H9 (cell line): ENCODE results near the gene GSN. TPM values are rescaled to one million over a fixed set of nuclear protein-coding genes. Genes with fewer than 3 reads are reported as not detected.

Source experiments
- DNase-seq: peaks from one replicate; pipeline ENCODE4 v3.0.0-alpha.2; 2017
- H2AFZ ChIP-seq: one replicate; pipeline ENCODE4 v1.6.1; 2013; ENCODE audit warnings: mild to moderate bottlenecking, low read length, control low read depth, moderate library complexity
- H2AK5ac ChIP-seq: 2 replicates; pipeline ENCODE4 v1.6.1; 2013; ENCODE audit warnings: low read length, control low read depth, mixed read lengths; ENCODE audit not compliant: insufficient read length
- H2BK120ac ChIP-seq: one replicate; pipeline ENCODE4 v1.6.1; 2013; ENCODE audit warnings: low read depth, mild to moderate bottlenecking, low read length, control low read depth, inconsistent platforms; ENCODE audit not compliant: poor library complexity, severe bottlenecking
- H2BK12ac ChIP-seq: 2 replicates; pipeline ENCODE4 v1.6.1; 2013; ENCODE audit warnings: low read length, control low read depth, mixed read lengths, low read depth; ENCODE audit not compliant: insufficient read length
- H2BK15ac ChIP-seq: 2 replicates; pipeline ENCODE4 v1.6.1; 2013; ENCODE audit warnings: low read depth, low read length, control low read depth
- H2BK20ac ChIP-seq: one replicate; pipeline ENCODE4 v1.6.1; 2013; ENCODE audit warnings: low read depth, mild to moderate bottlenecking, low read length, control low read depth, inconsistent platforms; ENCODE audit not compliant: poor library complexity, severe bottlenecking
- H2BK5ac ChIP-seq: 2 replicates; pipeline ENCODE4 v1.6.1; 2013; ENCODE audit warnings: low read length, control low read depth, mixed read lengths; ENCODE audit not compliant: insufficient read length
- H3K14ac ChIP-seq: 2 replicates; pipeline ENCODE4 v1.6.1; 2013; ENCODE audit warnings: low read length, control low read depth; ENCODE audit not compliant: insufficient read depth
- H3K18ac ChIP-seq: 2 replicates; pipeline ENCODE4 v1.6.1; 2013; ENCODE audit warnings: low read depth, mild to moderate bottlenecking, mixed read lengths, low read length, control low read depth; ENCODE audit not compliant: insufficient read length
- H3K23ac ChIP-seq: 2 replicates; pipeline ENCODE4 v1.6.1; 2013; ENCODE audit warnings: low read length, control low read depth, mixed read lengths, low read depth; ENCODE audit not compliant: insufficient read length
- H3K23me2 ChIP-seq: 2 replicates; pipeline ENCODE4 v1.6.1; 2013; ENCODE audit warnings: low read depth, mild to moderate bottlenecking, mixed read lengths, low read length, control low read depth; ENCODE audit not compliant: insufficient read length, poor library complexity, severe bottlenecking
- H3K27ac ChIP-seq: 2 replicates; pipeline ENCODE4 v1.5.1; 2013; ENCODE audit warnings: low read length, control low read depth, mixed read lengths, low read depth; ENCODE audit not compliant: insufficient read length
- H3K27me3 ChIP-seq: 2 replicates; pipeline ENCODE4 v1.6.1; 2013; ENCODE audit warnings: low read length, control low read depth, inconsistent platforms; ENCODE audit not compliant: insufficient read depth
- H3K4ac ChIP-seq: 2 replicates; pipeline ENCODE4 v1.6.1; 2013; ENCODE audit warnings: low read depth, mild to moderate bottlenecking, control low read depth, inconsistent platforms, low read length, moderate library complexity
- H3K4me1 ChIP-seq: 2 replicates; pipeline ENCODE4 v1.6.1; 2013; ENCODE audit warnings: low read length, control low read depth, inconsistent platforms; ENCODE audit not compliant: insufficient read depth
- H3K4me2 ChIP-seq: 2 replicates; pipeline ENCODE4 v1.6.1; 2013; ENCODE audit warnings: low read length, control low read depth, mixed read lengths; ENCODE audit not compliant: insufficient read length, insufficient read depth
- H3K56ac ChIP-seq: 2 replicates; pipeline ENCODE4 v1.6.1; 2013; ENCODE audit warnings: low read depth, mild to moderate bottlenecking, mixed read lengths, low read length, control low read depth; ENCODE audit not compliant: insufficient read length
- H3K79me1 ChIP-seq: 2 replicates; pipeline ENCODE4 v1.6.1; 2013; ENCODE audit warnings: low read depth, mild to moderate bottlenecking, moderate library complexity, low read length, control low read depth, inconsistent platforms; ENCODE audit not compliant: insufficient read depth, poor library complexity, severe bottlenecking
- H3K79me2 ChIP-seq: 2 replicates; pipeline ENCODE4 v1.6.1; 2013; ENCODE audit warnings: low read length, control low read depth, inconsistent platforms; ENCODE audit not compliant: insufficient read depth
- H3K9ac ChIP-seq: 2 replicates; pipeline ENCODE4 v1.6.1; 2013; ENCODE audit warnings: low read length, control low read depth, mixed read lengths; ENCODE audit not compliant: insufficient read length; ENCODE audit errors: extremely low read depth
- H3K9me3 ChIP-seq: one replicate; pipeline ENCODE4 v1.6.1; 2013; ENCODE audit warnings: low read depth, low read length, inconsistent platforms; ENCODE audit not compliant: control insufficient read depth
- H3T11ph ChIP-seq: one replicate; pipeline ENCODE4 v1.6.1; 2013; ENCODE audit warnings: mild to moderate bottlenecking, low read length, control low read depth, inconsistent platforms
- H4K20me1 ChIP-seq: one replicate; pipeline ENCODE4 v1.6.1; 2013; ENCODE audit not compliant: control insufficient read depth, insufficient read length, insufficient read depth
- H4K5ac ChIP-seq: 2 replicates; pipeline ENCODE4 v1.6.1; 2013; ENCODE audit warnings: low read depth, mild to moderate bottlenecking, mixed read lengths, low read length, control low read depth; ENCODE audit not compliant: insufficient read length
- H4K8ac ChIP-seq: replicated peaks from 2 replicates; pipeline ENCODE4 v1.6.1; 2013; ENCODE audit warnings: low read length, control low read depth, mixed read lengths, low read depth; ENCODE audit not compliant: insufficient read length
- H4K91ac ChIP-seq: 2 replicates; pipeline ENCODE4 v1.6.1; 2013; ENCODE audit warnings: low read depth, mild to moderate bottlenecking, moderate library complexity, mixed read lengths, low read length, control low read depth; ENCODE audit not compliant: insufficient read length
- H3K27ac Mint-ChIP-seq, 3 experiments: 2 replicates in 2 of 3; 3 replicates in 1 of 3; pipeline ENCODE4 v1.8.0; 2020 to 2021; ENCODE audit warnings: mixed read lengths in 3 of 3, mild to moderate bottlenecking in 1 of 3, moderate library complexity in 1 of 3
- H3K27me3 Mint-ChIP-seq: 2 replicates; pipeline ENCODE4 v1.8.0; 2021; ENCODE audit warnings: low read depth, mild to moderate bottlenecking, moderate library complexity, mixed read lengths
- H3K36me3 Mint-ChIP-seq, 3 experiments: 2 replicates in 2 of 3; 3 replicates in 1 of 3; pipeline ENCODE4 v1.8.0; 2020 to 2021; ENCODE audit warnings: low read depth in 3 of 3, mixed read lengths in 3 of 3; ENCODE audit not compliant: insufficient read depth in 1 of 3
- H3K4me1 Mint-ChIP-seq, 2 experiments: 2 replicates each; pipeline ENCODE4 v1.8.0; 2020; ENCODE audit warnings: mixed read lengths in 2 of 2
- H3K4me3 Mint-ChIP-seq, 2 experiments: 2 replicates in 1 of 2; 3 replicates in 1 of 2; pipeline ENCODE4 v1.8.0; 2020 to 2021; ENCODE audit warnings: mild to moderate bottlenecking in 2 of 2, mixed read lengths in 2 of 2, moderate library complexity in 1 of 2
- H3K9me3 Mint-ChIP-seq, 2 experiments: 2 replicates in 1 of 2; 3 replicates in 1 of 2; pipeline ENCODE4 v1.8.0; 2020; ENCODE audit warnings: mild to moderate bottlenecking in 2 of 2, mixed read lengths in 2 of 2, moderate library complexity in 1 of 2
- total RNA-seq: library from RNA; stranded (reverse); gene quantifications from 2 replicates; pipeline ENCODE4 v1.2.1, GENCODE V29; 2021
- TF ChIP-seq, protein P1 (sequence below): fragments of 200-600 bp; sonication (generic); conservative IDR thresholded peaks from 3 replicates; pipeline ENCODE4 v1.8.0; 2021; ENCODE audit warnings: antibody characterized with exemption, mild to moderate bottlenecking

GSN gene
- total RNA-seq, 1 experiment from 2014 or later = 14.9 TPM

DNA sequence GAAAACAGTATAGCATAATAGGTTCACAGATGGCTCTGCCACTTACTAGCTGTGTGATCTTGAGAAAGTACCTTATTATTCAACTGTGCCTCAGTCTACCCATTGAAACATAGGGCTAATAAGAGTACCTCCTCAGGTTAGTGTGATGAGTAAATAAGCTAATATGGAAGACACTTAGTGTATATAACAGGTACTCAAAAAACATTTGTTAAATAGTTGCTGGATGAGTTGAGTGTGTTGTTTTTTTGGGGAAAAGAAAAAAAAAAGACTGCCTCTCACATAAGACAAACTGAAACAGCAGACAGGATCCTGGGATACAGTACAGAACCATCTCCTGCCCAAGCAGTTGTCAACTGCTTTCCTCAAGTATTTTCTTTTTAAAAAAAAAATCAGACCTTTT lies 96.9 kb downstream of the GSN start:
- Mint-ChIP-seq H3K4me1 (peaks cover 14 to 34% of the 10 kb centered on the region in 2 experiments), H3K9me3 (no peaks in the 10 kb centered on the region), H3K27me3 (peaks cover 23% of the 10 kb centered on the region), H3K27ac (no peak overlapping the region), H3K4me3 (no peak overlapping the region), H3K36me3 (peaks cover 0 to 4% (median 0%) of the 10 kb centered on the region in 3 experiments; a peak in 1 of 7 replicates)
- no peaks in the 10 kb centered on the region for H3K79me2 ChIP-seq
- H3K27me3 ChIP-seq = no peaks in the 10 kb centered on the region; the same call in 1 of the 2 replicates
- H2BK120ac ChIP-seq = no peak overlapping the region
- H3T11ph ChIP-seq = no peak overlapping the region
- H2AK5ac ChIP-seq = no peak overlapping the region
- no peak overlapping the region for H3K23ac ChIP-seq
- H2BK15ac ChIP-seq = no peak overlapping the region
- H2BK20ac ChIP-seq = no peak overlapping the region
- TF ChIP-seq, protein P1, sequence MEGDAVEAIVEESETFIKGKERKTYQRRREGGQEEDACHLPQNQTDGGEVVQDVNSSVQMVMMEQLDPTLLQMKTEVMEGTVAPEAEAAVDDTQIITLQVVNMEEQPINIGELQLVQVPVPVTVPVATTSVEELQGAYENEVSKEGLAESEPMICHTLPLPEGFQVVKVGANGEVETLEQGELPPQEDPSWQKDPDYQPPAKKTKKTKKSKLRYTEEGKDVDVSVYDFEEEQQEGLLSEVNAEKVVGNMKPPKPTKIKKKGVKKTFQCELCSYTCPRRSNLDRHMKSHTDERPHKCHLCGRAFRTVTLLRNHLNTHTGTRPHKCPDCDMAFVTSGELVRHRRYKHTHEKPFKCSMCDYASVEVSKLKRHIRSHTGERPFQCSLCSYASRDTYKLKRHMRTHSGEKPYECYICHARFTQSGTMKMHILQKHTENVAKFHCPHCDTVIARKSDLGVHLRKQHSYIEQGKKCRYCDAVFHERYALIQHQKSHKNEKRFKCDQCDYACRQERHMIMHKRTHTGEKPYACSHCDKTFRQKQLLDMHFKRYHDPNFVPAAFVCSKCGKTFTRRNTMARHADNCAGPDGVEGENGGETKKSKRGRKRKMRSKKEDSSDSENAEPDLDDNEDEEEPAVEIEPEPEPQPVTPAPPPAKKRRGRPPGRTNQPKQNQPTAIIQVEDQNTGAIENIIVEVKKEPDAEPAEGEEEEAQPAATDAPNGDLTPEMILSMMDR = no peak
- H3K14ac ChIP-seq = no peak overlapping the region
- no peak overlapping the region for H4K5ac ChIP-seq
- H3K9me3 ChIP-seq = no peaks in the 10 kb centered on the region
- H3K9ac ChIP-seq = no peak overlapping the region
- H3K4me1 ChIP-seq = no peaks in the 10 kb centered on the region
- no peak overlapping the region for H2BK5ac ChIP-seq
- no peak overlapping the region for H3K27ac ChIP-seq
- no peaks in the 10 kb centered on the region for H3K79me1 ChIP-seq
- H4K91ac ChIP-seq = no peak overlapping the region
- no peak overlapping the region for H3K4ac ChIP-seq
- H3K23me2 ChIP-seq = peaks cover 4% of the 10 kb centered on the region
- DNase-seq = no peak
- no peak overlapping the region for H3K18ac ChIP-seq
- no peaks in the 10 kb centered on the region for H4K20me1 ChIP-seq
- H2BK12ac ChIP-seq = no peak overlapping the region
- H2AFZ ChIP-seq = no peak overlapping the region
- H3K4me2 ChIP-seq = no peak overlapping the region
- H4K8ac ChIP-seq = no peak overlapping the region
- no peak overlapping the region for H3K56ac ChIP-seq
